Muscle of arm (tissue), 12 donors: ENCODE measurements around the gene RYR2. TPM values are rescaled to one million over a fixed set of nuclear protein-coding genes. Genes with fewer than 3 reads are reported as not detected.
"Not testable (repeated sequence)": the region's sequence is repeated elsewhere in the genome, so short reads cannot be mapped to it uniquely, and the experiment has no call there.

Source experiments
- DNase-seq: peaks from one replicate; pipeline ENCODE4 v3.0.0-alpha.2; 2013
- polyA plus RNA-seq, 12 donors: library from polyadenylated mRNA; unstranded; fragments of 120-200 nt; gene quantifications; one replicate each; pipeline ENCODE4 v1.2.1, GENCODE V29; 2013; ENCODE audit not compliant: insufficient read length in 12 of 12

RYR2 gene
- polyA plus RNA-seq, 12 donors, result 1.9 to 4.7 (median 3.5) TPM; not detected in 1

DNA sequence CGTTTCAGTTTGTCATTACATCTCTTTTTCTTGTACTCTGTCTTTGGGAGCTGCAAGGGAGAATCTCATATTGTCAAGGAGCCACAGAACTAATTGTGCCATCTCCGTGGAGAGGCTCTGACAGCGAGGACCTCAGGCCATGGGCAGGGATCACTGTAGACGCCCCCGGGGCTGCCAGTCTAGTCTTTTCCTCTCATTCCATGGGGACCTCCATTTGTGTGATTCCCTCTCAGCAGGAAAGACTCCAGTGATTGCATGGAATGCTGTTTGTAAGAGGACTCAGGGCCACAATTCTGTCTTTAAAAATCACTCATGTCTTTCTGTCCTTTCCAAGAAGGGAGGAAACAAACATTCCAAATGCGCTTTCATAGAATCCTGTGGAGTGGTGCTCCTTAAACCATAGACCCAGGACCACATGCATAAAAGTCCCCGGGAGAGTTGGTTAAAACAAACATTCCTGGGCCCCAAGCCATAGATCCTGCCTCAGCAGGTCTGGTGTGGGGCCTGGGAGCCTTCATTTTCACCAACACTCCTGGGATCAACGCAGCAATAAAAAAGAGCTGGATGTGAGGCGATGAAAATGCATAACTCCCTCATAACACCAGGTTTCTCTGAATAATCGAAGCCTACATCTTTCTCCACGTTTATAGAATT lies 744.2 kb downstream of the RYR2 start:
- no peak for DNase-seq

GRCh38 chr1:237788069-237788468 lies 746.1 kb downstream of the RYR2 start:
- DNase-seq, result no peak

GRCh38 chr1:237789619-237790018 lies 747.6 kb downstream of the RYR2 start:
- DNase-seq, result no peak

- DNase-seq, result no peak
Measured at GRCh38 chr1:237791592-237791991, 749.6 kb downstream of the RYR2 start.

GRCh38 chr1:237792149-237792548 lies 750.2 kb downstream of the RYR2 start:
- no peak for DNase-seq

DNA sequence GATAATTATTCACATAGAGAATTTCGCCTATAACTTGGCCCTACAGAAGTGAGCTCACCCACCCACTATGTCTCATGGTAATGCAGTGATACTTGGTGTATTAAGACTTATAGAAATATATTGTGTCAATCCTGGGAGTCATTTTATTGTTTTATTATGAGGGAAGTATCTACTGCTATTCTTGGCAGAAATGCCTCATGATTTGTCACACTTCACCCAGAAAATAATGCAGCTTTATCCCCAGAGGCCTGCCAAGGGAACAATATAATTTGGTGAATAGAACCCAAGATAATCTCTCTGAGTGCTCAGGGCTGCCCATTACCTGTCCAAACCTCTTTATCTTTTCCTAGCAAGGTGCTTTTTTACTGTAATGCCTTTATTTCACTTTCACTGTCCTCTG lies 750.7 kb downstream of the RYR2 start:
- no peak for DNase-seq

- no peak for DNase-seq
Measured at GRCh38 chr1:237794071-237794470, 752.1 kb downstream of the RYR2 start.

- DNase-seq, result no peak
Measured at GRCh38 chr1:237795558-237795957, 753.6 kb downstream of the RYR2 start.

DNA sequence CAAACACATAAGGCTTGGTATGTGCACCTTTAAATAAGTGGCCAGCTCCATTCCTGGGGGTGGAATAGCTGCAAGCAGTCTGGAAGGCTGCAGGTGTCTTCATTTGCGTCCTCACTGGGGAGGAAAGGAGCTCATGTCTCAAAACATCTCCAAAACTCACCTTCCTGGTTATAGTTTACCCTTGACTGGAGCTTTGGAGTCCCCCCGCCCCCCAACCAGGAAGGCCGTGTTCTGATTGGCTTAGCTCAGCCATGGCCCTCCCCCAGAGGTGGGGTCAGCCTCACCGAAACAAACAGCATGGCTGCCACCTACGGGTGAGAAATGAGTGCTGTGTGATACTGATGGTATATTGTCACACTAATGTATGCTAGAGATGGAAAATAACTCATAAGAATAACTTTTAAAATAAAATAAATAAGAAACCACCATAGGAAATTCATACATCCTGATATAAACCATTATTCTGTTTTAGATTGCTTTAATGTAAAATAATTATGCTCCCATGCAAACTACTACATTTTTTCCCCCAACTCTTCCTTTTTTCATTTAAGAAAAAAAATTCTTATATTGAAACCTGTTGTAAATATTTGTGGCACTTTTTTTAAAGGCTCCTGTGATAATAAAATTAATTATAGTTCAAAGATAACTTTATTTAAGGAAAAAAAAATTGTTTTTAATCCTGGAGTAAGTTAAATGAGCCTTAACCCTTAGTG lies 757.9 kb downstream of the RYR2 start:
- peak; percentile 15 for DNase-seq

GRCh38 chr1:237804516-237804915 lies 762.5 kb downstream of the RYR2 start:
- no peak for DNase-seq

DNA sequence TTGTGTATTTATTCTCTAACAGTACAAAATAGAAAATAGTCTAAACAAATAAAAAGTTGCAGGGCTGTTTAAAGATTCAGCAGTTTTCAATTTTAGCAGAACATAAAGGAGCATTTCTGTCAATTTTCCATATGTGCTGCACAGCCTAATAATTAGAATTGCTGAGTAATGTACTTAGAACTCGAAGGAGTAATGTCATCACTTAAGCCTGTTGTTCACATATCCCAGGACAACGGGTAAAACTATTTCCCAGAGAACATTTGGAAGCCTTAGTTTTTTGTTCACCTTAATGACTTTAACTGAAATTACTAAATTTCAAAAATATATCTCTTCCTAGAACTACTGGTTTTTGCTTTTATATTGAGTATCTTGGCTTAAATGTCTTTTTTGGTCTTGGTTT lies 767.1 kb downstream of the RYR2 start:
- DNase-seq, result peak; percentile 13

- DNase-seq, result no peak
Measured at GRCh38 chr1:237811633-237812032, 769.6 kb downstream of the RYR2 start.

- DNase-seq, result no peak
Measured at GRCh38 chr1:237812061-237812460, 770.1 kb downstream of the RYR2 start.

GRCh38 chr1:237814319-237814924 lies 772.4 kb downstream of the RYR2 start:
- no peak for DNase-seq

DNA sequence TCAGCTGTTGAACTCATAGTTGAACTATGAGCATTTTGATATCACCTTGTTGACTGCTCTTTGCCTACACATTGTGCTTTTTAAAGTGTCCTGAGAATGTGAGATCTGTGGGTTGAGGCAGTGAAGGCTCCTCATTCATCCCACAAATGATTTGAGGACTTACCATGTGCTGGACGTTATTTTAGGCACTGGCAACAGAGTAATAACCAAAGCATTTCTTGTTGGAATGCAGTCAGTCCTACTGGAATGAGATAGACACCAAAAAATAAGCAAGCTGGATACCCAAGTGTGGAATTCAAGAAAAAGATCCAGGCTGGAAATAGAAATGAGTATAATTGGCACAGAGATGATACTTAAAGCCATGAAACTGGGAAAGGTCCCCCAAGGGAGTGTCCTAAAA lies 775.3 kb downstream of the RYR2 start:
- DNase-seq, result no peak

DNA sequence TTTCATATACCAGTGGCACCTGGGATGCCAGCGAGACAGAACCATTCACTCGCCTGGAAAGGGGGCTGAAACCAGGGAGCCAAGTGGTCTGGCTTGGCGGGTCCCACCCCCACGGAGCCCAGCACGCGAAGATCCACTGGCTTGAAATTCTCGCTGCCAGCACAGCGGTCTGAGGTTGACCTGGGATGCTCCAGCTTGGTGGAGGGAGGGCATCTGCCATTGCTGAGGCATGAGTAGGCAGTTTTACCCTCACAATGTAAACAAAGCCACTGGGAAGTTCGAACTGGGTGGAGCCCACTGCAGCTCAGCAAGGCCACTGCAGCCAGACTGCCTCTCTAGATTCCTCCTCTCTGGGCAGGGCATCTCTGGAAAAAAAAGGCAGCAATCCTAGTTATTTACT lies 778.6 kb downstream of the RYR2 start:
- not testable (repeated sequence) for DNase-seq

DNA sequence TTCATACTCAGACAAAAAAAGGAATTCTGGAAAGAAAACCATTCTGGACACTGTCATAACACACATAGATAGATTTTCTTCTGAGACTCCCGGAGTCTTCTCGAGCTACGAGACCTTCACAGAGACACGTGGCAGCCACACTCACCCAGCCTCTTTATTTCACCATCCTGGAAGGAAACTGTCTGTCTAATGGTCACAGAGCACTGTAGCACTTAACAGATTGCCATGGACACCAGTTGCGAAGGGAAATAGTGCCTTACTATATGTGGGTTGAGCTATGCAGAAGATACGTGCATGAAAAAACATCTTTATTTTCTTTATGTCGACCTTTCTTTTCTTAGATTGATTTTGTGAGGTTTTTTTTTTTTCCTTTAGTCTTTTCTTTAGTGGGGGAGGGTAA lies 790.9 kb downstream of the RYR2 start:
- DNase-seq, result no peak

DNA sequence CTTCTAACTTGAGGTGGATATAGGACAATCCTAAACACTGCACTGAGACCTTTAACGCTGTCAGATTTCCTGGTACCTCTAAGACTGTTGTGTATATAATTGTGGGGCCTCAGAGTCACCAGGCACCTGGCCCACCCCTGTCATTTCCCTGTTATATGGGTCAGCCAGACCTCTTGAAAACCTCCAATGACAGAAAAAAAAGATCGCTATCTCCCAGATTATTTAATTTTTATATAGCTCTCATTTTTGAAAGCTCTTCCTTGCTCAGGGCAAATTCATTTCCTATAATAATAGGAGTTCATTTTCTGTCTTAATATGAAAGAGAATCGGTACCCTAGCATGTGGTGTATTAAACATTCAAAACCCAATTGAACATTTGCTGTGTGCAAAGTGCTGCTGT lies 792.1 kb downstream of the RYR2 start:
- no peak for DNase-seq

- no peak for DNase-seq
Measured at GRCh38 chr1:237834461-237834860, 792.5 kb downstream of the RYR2 start.

GRCh38 chr1:237838320-237838719 lies 796.3 kb downstream of the RYR2 start:
- DNase-seq, result no peak

- DNase-seq, result no peak
Measured at GRCh38 chr1:237838904-237839534, 797.0 kb downstream of the RYR2 start.

DNA sequence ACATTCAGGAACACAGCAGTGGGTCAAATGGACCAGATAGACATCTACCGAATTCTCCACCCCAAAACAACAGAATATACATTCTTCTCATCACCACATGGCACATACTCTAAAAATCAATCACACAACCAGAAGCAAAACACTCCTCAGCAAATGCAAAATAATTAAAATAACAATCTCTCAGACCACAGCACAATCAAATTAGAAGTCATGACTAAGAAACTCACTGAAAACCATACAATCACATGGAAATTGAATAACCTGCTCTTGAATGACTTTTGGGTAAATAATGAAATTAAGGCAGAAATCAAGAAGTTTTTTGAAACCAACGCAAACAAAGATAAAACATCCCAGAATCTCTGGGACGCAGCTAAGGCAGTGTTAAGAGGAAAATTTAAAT lies 799.5 kb downstream of the RYR2 start:
- no peak for DNase-seq

DNA sequence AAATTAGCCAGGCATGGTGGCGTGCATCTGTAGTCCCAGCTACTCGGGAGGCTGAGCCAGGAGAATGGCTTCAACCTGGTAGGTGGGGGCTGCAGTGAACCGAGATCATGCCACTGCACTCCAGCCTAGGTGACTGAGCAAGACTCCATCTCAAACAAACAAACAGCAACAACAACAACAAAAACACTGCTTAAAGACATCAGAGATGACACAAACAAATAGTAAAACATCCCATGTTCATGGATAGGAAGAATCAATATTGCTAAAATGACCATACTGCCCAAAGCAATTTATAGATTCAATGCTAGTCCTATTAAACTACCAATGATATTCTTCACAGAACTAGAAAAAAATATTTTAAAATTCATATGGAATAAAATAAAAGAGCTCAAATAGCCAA lies 801.5 kb downstream of the RYR2 start:
- not testable (repeated sequence) for DNase-seq
